ENCODE measurements around the gene DNAH17. TPM values are rescaled to one million over a fixed set of nuclear protein-coding genes. Genes with fewer than 3 reads are reported as not detected.

DNAH17 gene
- polyA plus RNA-seq, 1 of the 3 experiments (the other 2 are of a cell fraction) = not detected

DNA sequence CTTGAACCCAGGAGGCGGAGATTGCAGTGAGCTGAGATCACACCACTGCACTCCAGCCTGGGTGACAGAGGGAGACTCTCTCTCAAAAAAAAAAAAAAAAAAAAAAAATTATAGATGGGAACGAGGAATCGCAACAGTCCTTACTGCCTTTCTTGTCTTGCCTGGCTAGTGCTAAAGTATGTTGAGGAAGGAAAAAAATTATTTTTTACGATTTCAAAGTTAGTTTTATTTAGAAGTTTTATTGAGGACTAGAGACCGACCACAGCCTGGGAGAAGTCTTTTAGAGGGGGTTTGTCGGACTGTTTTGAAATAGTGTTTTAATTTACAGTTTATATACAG is 15.8 kb upstream of the DNAH17 start (continued):
- TF ChIP-seq, protein P1, sequence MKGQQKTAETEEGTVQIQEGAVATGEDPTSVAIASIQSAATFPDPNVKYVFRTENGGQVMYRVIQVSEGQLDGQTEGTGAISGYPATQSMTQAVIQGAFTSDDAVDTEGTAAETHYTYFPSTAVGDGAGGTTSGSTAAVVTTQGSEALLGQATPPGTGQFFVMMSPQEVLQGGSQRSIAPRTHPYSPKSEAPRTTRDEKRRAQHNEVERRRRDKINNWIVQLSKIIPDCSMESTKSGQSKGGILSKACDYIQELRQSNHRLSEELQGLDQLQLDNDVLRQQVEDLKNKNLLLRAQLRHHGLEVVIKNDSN (IDR thresholded peaks at IDR 0.05; ENCODE audit: borderline replicate concordance, low read depth) = no peak
- no peak for TF ChIP-seq POLR2AphosphoS5 (IDR thresholded peaks at IDR 0.05; ENCODE audit: low read depth, low read length)
- no peak for TF ChIP-seq CHD2 (IDR thresholded peaks at IDR 0.05; ENCODE audit: low read length, partially characterized antibody)
- TF ChIP-seq FOXJ3 (CRISPR knock-in tag; IDR thresholded peaks at IDR 0.05) = no peak
- TF ChIP-seq FOSL2 (IDR thresholded peaks at IDR 0.05; ENCODE audit: borderline replicate concordance, low read depth) = no peak
- TF ChIP-seq, protein P2, sequence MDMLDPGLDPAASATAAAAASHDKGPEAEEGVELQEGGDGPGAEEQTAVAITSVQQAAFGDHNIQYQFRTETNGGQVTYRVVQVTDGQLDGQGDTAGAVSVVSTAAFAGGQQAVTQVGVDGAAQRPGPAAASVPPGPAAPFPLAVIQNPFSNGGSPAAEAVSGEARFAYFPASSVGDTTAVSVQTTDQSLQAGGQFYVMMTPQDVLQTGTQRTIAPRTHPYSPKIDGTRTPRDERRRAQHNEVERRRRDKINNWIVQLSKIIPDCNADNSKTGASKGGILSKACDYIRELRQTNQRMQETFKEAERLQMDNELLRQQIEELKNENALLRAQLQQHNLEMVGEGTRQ (IDR thresholded peaks at IDR 0.05; ENCODE audit: borderline replicate concordance, low read depth, low read length) = no peak

DNA sequence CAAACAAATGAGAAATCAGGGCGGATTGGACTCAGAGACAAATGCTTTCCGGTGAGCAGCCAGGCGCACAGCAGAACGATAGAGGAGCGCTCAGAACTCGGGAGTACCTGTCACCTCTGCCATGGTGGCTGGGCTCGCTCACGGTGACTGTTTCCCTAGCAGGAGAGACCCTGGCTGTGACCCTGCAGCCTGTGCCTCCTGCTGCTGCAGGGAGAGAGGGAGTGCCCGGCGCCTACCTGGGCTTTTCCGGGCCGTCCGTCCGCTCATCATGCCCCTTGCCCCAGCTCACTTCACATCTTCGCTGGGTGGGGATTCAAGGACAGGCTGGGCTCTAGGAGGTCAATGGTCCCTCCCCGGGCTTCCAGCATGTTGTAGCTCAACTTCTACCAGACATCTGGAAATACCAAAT is 14.1 kb upstream of the DNAH17 start:
- Histone ChIP-seq H3K9me2 (no peaks in the 10 kb centered on the region), H3K27ac (ENCODE audit: low read depth in 2 of 2, low read length in 1 of 2) (no peak overlapping the region), H3K4me1 (ENCODE audit: control insufficient read depth in 1 of 2, insufficient read depth in 2 of 2, low read depth in 1 of 2, low read length in 1 of 2) (peaks cover 14 to 18% of the 10 kb centered on the region in 2 experiments), H3K9ac (no peak overlapping the region), H2AFZ (ENCODE audit: low read depth) (no peak overlapping the region), H3F3A (replicated peaks; ENCODE audit: insufficient read depth) (peaks cover 30% of the 10 kb centered on the region), H3K9me3 (no peaks in the 10 kb centered on the region), H4K20me1 (ENCODE audit: insufficient read depth) (no peaks in the 10 kb centered on the region), H3K79me2 (ENCODE audit: insufficient read depth) (no peaks in the 10 kb centered on the region), H3K27me3 (ENCODE audit: insufficient read depth) (no peaks in the 10 kb centered on the region), H3K4me3 (ENCODE audit: low read depth in 2 of 2, low read length in 1 of 2) (no peak overlapping the region), H3K4me2 (no peak overlapping the region), H3K36me3 (replicated peaks in 1 of 2; ENCODE audit: control insufficient read depth in 1 of 2, insufficient read depth in 2 of 2, low read length in 1 of 2) (no peaks in the 10 kb centered on the region)
- no peak for TF ChIP-seq GATA2 (CRISPR knock-in tag; IDR thresholded peaks at IDR 0.05)
- no peak for TF ChIP-seq FOXJ3 (CRISPR knock-in tag; IDR thresholded peaks at IDR 0.05)
- TF ChIP-seq RAD21 (IDR thresholded peaks at IDR 0.05; ENCODE audit: low read length) = no peak
- no peak for TF ChIP-seq RCOR1 (IDR thresholded peaks at IDR 0.05; ENCODE audit: low read length)
- TF ChIP-seq, protein P3, sequence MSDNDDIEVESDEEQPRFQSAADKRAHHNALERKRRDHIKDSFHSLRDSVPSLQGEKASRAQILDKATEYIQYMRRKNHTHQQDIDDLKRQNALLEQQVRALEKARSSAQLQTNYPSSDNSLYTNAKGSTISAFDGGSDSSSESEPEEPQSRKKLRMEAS (IDR thresholded peaks at IDR 0.05; ENCODE audit: low read depth) = no peak
- no peak for TF ChIP-seq MEF2A (IDR thresholded peaks at IDR 0.05; ENCODE audit: borderline replicate concordance, low read depth)
- no peak for TF ChIP-seq SMC3 (IDR thresholded peaks at IDR 0.05; ENCODE audit: low read depth, low read length)
- no peak for TF ChIP-seq JUND (IDR thresholded peaks at IDR 0.05)
- no peak for TF ChIP-seq TEAD4 (IDR thresholded peaks at IDR 0.05; ENCODE audit: borderline replicate concordance, insufficient read depth)
- TF ChIP-seq, protein P1 (IDR thresholded peaks at IDR 0.05; ENCODE audit: borderline replicate concordance, low read depth) = no peak
- TF ChIP-seq TCF12 (IDR thresholded peaks at IDR 0.05) = no peak
- TF ChIP-seq FOSL2 (IDR thresholded peaks at IDR 0.05; ENCODE audit: borderline replicate concordance, low read depth) = no peak
- TF ChIP-seq, protein P4, sequence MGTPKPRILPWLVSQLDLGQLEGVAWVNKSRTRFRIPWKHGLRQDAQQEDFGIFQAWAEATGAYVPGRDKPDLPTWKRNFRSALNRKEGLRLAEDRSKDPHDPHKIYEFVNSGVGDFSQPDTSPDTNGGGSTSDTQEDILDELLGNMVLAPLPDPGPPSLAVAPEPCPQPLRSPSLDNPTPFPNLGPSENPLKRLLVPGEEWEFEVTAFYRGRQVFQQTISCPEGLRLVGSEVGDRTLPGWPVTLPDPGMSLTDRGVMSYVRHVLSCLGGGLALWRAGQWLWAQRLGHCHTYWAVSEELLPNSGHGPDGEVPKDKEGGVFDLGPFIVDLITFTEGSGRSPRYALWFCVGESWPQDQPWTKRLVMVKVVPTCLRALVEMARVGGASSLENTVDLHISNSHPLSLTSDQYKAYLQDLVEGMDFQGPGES (IDR thresholded peaks at IDR 0.05; ENCODE audit: low read depth, low read length) = no peak
- TF ChIP-seq CHD2 (IDR thresholded peaks at IDR 0.05; ENCODE audit: low read length, partially characterized antibody) = no peak
- TF ChIP-seq SIN3A (IDR thresholded peaks at IDR 0.05; ENCODE audit: borderline replicate concordance, low read depth, low read length) = no peak
- TF ChIP-seq, protein P5, sequence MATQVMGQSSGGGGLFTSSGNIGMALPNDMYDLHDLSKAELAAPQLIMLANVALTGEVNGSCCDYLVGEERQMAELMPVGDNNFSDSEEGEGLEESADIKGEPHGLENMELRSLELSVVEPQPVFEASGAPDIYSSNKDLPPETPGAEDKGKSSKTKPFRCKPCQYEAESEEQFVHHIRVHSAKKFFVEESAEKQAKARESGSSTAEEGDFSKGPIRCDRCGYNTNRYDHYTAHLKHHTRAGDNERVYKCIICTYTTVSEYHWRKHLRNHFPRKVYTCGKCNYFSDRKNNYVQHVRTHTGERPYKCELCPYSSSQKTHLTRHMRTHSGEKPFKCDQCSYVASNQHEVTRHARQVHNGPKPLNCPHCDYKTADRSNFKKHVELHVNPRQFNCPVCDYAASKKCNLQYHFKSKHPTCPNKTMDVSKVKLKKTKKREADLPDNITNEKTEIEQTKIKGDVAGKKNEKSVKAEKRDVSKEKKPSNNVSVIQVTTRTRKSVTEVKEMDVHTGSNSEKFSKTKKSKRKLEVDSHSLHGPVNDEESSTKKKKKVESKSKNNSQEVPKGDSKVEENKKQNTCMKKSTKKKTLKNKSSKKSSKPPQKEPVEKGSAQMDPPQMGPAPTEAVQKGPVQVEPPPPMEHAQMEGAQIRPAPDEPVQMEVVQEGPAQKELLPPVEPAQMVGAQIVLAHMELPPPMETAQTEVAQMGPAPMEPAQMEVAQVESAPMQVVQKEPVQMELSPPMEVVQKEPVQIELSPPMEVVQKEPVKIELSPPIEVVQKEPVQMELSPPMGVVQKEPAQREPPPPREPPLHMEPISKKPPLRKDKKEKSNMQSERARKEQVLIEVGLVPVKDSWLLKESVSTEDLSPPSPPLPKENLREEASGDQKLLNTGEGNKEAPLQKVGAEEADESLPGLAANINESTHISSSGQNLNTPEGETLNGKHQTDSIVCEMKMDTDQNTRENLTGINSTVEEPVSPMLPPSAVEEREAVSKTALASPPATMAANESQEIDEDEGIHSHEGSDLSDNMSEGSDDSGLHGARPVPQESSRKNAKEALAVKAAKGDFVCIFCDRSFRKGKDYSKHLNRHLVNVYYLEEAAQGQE (IDR thresholded peaks at IDR 0.05; ENCODE audit: low read depth, low read length) = no peak
- TF ChIP-seq NFIC (IDR thresholded peaks at IDR 0.05; ENCODE audit: borderline replicate concordance) = no peak
- TF ChIP-seq, protein P2 (IDR thresholded peaks at IDR 0.05; ENCODE audit: borderline replicate concordance, low read depth, low read length) = no peak
- no peak for TF ChIP-seq ELF1 (IDR thresholded peaks at IDR 0.05)
- DNase-seq = no peak
- WGBS (ENCODE audit: low lambda C conversion rate) = 95% methylated on average over 16 of the region's 16 CpGs
- POLR2A ChIA-PET = no interaction called here
- CTCF ChIA-PET = interaction anchor here (1.0 to 1.7 kb wide), 2 partner anchors 76 to 117 kb away, joined by 3 to 4 read pairs; no protein-coding TSS in a partner anchor

Measured in SK-N-SH (cell line).